C4-2B (cell line): Measurements from ENCODE around the gene FFAR4.

Source experiments
- ZFX ChIP-seq: fragments of 450-650 bp; IDR thresholded peaks from 2 replicates; pipeline ENCODE4 v1.6.1; 2017
- TF ChIP-seq, protein P1 (sequence below): fragments of 450-650 bp; conservative IDR thresholded peaks from 2 replicates; pipeline ENCODE4 v1.5.1; 2017; ENCODE audit warnings: mild to moderate bottlenecking

DNA sequence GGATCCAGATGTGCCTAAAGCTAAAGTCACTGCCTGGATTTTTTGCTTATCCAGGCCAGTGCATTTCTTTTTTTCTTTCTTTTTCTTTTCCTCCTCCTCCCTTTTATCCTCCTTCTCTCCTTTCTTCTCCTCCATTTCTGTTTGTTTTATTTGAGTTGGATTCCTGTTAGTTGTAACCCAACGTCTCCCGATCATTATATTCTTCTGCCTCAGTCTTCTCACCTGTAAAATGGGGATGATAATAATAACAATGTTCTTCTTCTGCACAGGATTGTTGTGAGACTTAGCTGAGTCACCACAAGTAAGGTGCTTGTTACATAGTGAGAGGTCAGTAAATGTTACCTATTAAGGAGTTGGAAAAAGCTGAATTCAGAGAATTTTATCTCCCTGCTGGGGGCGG lies 13.7 kb upstream of the FFAR4 start:
- TF ChIP-seq, protein P1, sequence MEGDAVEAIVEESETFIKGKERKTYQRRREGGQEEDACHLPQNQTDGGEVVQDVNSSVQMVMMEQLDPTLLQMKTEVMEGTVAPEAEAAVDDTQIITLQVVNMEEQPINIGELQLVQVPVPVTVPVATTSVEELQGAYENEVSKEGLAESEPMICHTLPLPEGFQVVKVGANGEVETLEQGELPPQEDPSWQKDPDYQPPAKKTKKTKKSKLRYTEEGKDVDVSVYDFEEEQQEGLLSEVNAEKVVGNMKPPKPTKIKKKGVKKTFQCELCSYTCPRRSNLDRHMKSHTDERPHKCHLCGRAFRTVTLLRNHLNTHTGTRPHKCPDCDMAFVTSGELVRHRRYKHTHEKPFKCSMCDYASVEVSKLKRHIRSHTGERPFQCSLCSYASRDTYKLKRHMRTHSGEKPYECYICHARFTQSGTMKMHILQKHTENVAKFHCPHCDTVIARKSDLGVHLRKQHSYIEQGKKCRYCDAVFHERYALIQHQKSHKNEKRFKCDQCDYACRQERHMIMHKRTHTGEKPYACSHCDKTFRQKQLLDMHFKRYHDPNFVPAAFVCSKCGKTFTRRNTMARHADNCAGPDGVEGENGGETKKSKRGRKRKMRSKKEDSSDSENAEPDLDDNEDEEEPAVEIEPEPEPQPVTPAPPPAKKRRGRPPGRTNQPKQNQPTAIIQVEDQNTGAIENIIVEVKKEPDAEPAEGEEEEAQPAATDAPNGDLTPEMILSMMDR, result no peak; the same call in 1 of the 2 replicates
- TF ChIP-seq ZFX, result no peak
